HG03442 (cell line): Measurements from ENCODE around the gene CTNNA3.

Experiments
- ATAC-seq: cut with Tn5 transposase; IDR thresholded peaks from one replicate; pipeline ENCODE4 v1.9.1; 2021; ENCODE audit warnings: mild to moderate bottlenecking, moderate library complexity; ENCODE audit not compliant: unreplicated experiment

The CTNNA3 gene

GRCh38 chr10:66604195-66604594 lies 1091.8 kb downstream of the CTNNA3 start:
- no peak for ATAC-seq

GRCh38 chr10:66591865-66592264 lies 1104.1 kb downstream of the CTNNA3 start:
- ATAC-seq, result no peak

DNA sequence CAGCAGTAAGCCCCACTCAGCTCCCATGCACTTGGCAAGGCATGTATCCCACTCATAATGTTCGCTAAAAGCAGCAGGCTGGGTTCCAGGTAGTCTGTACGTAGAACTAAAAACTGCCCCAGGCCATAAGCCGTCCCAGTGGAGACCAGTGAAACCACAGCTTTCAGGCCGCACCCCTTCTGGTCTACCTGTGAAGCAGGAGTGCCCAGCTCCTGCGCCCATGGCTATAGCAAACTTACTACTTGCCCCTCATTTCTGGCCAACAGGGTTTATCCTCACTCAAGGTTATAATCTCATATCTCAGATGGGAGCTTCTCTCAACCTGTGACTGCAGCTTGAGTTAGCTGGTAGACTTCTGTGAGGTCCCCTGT lies 1108.3 kb downstream of the CTNNA3 start:
- ATAC-seq, result no peak

DNA sequence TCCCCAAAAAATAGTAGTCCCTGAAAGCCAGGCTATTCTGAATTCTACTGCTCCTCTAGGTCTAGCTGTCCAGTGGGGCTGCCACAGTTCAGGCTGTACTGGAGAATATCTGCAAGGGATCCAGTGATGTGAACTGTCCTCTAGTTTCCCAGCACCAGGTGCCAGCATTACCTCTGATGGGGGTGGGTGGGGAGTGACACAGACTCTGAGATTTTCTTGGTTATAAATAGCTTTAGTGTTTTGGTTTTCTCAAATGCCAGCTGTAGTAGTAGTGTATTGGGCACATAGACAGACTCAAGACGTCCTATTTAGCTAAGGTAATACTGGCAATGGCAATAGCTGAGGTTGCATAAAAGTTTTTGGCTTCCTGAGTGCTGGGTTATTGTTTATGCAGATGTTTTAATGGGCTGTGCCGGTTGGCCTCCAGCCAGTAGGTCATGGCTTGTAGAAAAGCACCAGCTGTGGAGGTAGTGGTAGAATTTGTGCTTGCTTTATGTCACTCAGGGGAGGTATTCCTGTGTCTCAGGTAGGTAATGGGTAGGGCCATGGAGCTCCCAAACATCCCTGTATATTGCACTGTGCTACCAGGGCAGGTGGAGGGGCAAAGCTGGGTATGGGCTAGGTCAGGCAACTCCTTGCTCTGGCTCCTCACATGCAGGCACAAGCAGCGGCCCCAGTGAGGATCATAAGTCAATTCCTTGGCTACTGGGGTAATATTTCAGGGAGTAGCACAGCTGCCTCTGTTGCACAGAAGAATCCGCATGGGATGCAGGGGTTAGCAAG lies 1108.9 kb downstream of the CTNNA3 start:
- ATAC-seq, result no peak

GRCh38 chr10:66586073-66586472 lies 1109.9 kb downstream of the CTNNA3 start:
- ATAC-seq, result no peak

- ATAC-seq, result no peak
Observed at GRCh38 chr10:66575251-66575855, 1120.6 kb downstream of the CTNNA3 start.

DNA sequence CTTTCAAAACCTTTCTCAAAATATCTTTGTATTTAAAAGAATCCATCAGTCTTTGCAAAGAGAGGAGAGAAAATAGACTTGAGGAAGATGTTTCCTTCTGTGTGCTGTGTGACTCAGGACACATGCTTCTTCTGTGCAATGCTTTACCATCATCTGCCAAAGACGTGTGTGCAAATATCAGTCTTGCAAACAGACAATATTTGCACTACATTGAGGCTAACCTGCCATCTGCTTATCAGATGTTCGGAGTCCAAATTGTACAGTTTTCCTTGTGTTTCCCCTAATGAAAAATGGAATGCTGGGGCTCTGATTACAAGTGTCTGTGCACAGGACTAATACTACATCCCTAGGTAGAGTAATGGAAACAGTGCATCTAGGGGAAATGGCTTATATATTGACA lies 1123.3 kb downstream of the CTNNA3 start:
- ATAC-seq, result no peak

DNA sequence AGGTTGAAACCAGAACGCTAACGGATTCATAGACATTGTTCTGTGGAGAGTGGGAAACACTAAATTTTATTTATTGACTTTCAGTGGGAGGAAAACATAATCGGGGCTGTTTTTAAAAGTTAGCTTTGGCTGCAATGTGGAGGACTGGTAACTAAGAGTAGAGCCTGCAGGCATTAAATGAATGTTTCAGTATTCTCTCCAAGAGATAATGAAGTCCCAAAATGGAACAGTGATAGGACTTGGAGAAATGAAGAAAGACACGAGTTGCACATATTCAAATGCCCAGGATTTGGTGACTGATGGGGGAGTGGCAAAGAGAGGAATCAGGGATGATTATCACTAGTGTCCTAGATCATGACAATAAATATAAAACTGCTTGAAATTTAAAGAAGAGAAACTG lies 1130.0 kb downstream of the CTNNA3 start:
- ATAC-seq, result no peak

GRCh38 chr10:66564287-66564686 lies 1131.7 kb downstream of the CTNNA3 start:
- no peak for ATAC-seq

DNA sequence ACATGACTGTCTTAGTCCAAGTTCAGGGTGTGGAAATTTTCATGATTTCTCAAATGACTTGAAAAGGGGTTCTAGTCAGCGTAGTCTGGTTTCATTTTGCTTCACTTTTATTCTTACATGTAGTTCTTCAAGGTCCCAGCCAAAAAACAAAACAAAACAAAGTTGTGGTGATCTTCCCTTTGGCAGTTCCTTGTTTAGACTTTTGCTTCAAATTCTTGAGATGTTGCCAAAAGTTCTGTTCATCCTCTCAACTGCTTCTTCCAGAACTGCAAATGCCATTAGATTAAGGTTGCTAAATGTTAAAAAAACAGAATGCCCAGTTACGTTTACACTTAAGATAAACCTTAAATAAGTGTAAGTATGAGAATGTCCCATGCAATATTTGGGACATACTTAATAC lies 1140.9 kb downstream of the CTNNA3 start:
- no peak for ATAC-seq

- no peak for ATAC-seq
Observed at GRCh38 chr10:66552331-66552730, 1143.7 kb downstream of the CTNNA3 start.

DNA sequence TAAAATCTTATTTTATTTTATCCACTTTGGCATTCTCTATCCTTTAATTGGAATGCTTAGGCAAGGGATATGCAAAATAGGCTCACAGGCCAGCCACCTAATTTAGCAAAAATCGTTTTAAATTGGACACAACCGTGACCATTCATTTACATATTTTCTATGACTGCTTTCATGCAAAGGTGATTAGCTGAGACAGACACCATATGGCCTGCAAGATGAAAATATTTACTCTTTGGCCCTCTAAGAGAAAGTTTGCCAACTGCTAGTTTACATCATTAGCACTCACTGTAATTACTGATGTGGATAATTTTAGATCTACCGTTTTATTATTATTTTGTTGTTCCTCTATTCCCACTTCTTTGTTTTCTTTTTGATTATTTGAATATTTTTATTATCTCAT lies 1145.6 kb downstream of the CTNNA3 start:
- ATAC-seq, result no peak

DNA sequence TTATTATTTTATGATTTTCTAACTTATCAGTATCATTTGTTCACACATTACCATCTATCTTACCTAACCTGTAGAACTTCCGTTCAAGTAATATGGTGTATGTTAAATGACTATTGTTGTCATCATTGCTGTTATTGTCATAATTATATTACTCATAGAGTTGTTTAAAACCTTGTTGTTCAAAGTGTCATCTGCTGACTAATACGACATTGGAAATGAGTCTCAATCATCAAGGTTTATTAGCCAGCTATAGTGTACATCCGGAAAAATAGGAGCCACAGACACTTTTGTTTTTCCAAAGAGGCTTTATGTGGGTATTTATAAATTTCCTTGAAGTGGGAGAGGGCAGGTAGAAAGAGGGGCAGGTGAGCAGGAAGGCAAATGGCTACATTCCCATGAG lies 1157.1 kb downstream of the CTNNA3 start:
- no peak for ATAC-seq

GRCh38 chr10:66538371-66538770 lies 1157.6 kb downstream of the CTNNA3 start:
- no peak for ATAC-seq

DNA sequence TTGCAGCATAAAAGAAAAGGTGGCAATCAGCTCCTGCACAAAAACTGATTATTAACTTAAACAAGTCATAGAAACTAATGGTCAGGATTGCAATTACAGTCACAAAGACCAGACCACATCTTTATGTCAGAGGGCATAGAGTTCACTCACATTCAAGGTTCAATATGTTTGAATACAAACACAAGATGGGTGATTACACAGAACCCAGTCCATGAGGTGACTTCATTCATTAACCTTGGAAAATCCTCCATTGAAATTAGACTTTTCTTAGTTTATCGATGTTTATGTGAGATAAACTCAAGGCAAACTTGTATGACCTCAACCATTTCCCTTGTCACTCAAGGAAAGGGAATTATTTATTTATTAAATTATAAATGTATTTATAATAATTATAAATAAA lies 1158.8 kb downstream of the CTNNA3 start:
- no peak for ATAC-seq

GRCh38 chr10:66535439-66535838 lies 1160.6 kb downstream of the CTNNA3 start:
- no peak for ATAC-seq

GRCh38 chr10:66534866-66535265 lies 1161.1 kb downstream of the CTNNA3 start:
- no peak for ATAC-seq

DNA sequence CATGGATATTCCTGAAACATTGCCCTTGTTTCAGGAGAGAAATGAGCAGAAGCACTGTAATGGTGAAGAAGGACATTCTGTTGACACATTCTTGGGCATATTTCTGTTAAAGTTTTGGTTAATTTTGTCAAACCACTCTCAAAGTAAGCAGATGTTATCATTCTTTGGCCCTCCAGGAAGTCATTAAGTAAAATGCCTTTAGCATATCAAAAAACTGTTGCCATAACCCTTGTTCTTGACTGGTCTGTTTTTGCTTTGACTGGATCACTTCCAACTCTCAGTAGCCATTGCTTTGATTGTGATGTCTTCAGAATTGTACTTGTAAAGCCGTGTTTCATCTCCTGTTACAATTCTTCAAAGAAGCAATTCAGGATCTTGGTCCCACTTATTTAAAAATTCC lies 1174.5 kb downstream of the CTNNA3 start:
- no peak for ATAC-seq

GRCh38 chr10:66519616-66520015 lies 1176.4 kb downstream of the CTNNA3 start:
- no peak for ATAC-seq

GRCh38 chr10:66514666-66515065 lies 1181.3 kb downstream of the CTNNA3 start:
- ATAC-seq, result no peak

- ATAC-seq, result no peak
Observed at GRCh38 chr10:66513504-66513903, 1182.5 kb downstream of the CTNNA3 start.

DNA sequence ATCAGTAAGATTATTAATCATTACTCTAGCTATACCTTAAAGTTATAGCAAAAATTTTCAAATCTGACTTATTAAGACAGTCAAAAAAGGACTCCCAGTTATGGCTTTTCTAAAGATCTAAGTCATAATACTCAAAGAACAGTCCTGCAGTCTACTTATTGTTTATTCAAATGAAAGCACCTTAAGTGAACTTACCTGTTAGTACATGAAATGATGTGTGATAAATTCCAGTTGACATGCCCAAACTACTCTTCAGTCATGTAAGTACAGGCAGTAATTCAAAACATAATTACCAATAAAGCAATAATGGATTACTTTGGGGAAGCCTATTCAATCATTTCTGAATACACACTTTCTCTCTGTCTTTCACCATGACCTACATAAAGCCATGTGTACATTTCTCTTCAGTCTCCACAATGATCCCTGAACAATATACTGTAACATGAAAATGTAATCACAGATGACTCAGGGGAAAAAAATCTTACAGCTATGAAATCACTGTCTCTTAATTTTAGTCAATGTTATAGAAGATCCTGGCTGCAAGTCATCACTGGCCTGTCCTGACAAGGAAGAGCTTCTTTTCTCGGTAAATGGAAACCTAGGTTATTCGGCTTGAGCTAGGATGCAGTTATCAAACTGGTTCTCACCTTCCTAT lies 1190.9 kb downstream of the CTNNA3 start:
- ATAC-seq, result no peak
